Endometrial microvascular endothelial cells (primary cell): ENCODE data around the gene NAGS. TPM values are rescaled to one million over a fixed set of nuclear protein-coding genes. Genes with fewer than 3 reads are reported as not detected.
"Not testable (repeated sequence)": the region's sequence is repeated elsewhere in the genome, so short reads cannot be mapped to it uniquely, and the experiment has no call there.

Source experiments
- in situ Hi-C: cut with HindIII; loops from 2 replicates; pipeline ENCODE4 v1.10.0; 2017; ENCODE audit warnings: low sequenced_read_pairs, low pct_unique_long_range_greater_than_20kb; ENCODE audit errors: inconsistent ontology term
- total RNA-seq: library from RNA; depleted of rRNA; stranded (reverse); fragments of >200 nt; gene quantifications from one replicate; pipeline ENCODE4 v1.2.3, GENCODE V29; 2015; ENCODE audit errors: inconsistent ontology term

NAGS gene
- total RNA-seq, 1 donor from 2014 or later, result 19.8 TPM

GRCh38 chr17:43982171-43982570 lies 22.3 kb upstream of the NAGS start:
- in situ Hi-C loops, result no loop called here

DNA sequence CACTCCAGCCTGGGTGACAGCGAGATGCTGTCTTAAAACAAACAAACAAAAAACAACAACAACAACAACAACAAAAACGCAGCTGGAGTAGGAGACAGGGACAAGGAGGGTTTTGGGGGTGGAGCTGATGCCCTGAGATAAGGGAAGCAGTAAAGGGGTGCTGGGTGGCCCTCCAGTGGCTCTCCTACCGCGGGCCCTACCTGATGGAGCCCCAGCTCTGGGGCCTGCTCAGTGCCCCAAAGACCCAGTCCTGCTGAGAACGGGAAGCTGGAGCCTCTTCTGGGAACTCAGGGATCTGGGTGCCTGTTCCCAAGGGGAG lies 21.3 kb upstream of the NAGS start:
- in situ Hi-C loops, result no loop called here

GRCh38 chr17:43983515-43984411 lies 20.7 kb upstream of the NAGS start:
- in situ Hi-C loops, result no loop called here

DNA sequence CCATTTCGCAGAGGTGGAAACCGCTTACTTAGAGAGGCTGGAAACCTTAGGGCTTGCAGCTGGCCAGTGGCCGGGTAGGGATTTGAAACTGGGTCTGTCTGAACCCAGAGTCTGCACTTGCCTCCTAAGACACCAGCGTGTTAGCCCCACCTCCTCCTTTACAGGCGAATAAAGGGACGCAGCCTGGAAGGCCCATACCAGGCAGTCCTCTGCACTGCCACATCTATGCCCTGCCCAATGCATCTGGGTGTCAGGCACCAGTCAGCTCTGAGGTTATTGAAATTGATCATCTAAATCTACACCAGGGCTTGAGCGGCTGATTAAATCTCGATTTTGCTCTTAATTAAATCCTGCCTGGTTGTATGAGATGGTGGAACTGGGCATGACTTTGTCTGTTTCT lies 19.9 kb upstream of the NAGS start:
- in situ Hi-C loops, result no loop called here

DNA sequence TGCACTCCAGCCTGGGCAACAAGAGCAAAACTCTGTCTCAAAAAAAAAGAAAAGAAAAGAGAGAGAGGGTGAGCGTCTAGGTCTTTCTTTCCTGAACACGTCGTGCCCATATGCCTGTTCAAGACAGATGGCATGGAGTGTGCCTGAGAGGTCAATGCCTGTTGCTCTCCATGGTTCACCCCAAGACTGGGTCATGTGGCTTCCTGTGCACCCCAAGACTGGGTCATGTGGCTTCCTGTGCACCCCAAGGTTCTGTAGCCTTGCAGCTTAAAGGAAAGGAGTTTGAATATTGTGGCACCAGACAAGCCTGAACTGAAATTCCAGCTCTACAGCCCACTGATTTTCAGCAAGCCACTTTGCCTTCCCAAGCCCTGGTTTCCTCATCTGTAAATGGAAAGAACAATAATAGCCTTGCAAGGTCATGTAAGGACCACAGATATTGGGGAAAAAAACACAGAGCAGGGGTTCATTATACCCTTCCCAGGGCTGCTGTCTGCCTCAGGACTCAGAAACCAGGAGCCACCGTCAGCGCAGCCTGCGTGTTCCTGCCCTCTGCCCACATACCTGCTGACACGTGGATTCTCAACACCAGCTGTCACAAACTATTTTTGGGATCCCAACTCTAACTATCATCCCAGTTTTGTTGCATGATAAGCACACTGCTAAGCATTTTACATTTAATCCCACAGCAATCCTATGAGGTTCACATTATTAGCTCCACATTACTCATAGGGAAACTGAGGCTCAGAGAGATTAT lies 18.0 kb upstream of the NAGS start:
- in situ Hi-C loops, result no loop called here

- in situ Hi-C loops, result no loop called here
Measured at GRCh38 chr17:43987131-43988021, 17.0 kb upstream of the NAGS start.

DNA sequence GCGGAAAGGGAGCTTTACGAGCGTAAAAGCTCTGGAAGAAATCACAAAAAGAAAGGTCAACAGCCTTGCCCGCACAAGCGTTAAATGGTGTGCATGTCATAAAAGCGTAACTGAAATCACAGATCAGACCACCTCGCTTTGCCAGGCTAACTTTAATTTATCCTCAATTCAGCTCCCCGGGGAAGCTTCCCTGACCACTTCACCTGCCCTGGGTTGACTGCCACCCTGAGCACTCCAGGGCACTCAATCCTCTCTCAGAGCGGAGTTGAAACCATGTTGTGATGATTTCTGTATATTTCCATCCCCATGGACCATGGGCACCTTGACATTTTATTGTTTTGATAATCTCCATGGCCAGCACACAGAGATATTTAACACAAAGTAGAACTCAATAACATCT lies 16.1 kb upstream of the NAGS start:
- in situ Hi-C loops, result no loop called here

GRCh38 chr17:43992641-43993040 lies 11.8 kb upstream of the NAGS start:
- in situ Hi-C loops, result no loop called here

DNA sequence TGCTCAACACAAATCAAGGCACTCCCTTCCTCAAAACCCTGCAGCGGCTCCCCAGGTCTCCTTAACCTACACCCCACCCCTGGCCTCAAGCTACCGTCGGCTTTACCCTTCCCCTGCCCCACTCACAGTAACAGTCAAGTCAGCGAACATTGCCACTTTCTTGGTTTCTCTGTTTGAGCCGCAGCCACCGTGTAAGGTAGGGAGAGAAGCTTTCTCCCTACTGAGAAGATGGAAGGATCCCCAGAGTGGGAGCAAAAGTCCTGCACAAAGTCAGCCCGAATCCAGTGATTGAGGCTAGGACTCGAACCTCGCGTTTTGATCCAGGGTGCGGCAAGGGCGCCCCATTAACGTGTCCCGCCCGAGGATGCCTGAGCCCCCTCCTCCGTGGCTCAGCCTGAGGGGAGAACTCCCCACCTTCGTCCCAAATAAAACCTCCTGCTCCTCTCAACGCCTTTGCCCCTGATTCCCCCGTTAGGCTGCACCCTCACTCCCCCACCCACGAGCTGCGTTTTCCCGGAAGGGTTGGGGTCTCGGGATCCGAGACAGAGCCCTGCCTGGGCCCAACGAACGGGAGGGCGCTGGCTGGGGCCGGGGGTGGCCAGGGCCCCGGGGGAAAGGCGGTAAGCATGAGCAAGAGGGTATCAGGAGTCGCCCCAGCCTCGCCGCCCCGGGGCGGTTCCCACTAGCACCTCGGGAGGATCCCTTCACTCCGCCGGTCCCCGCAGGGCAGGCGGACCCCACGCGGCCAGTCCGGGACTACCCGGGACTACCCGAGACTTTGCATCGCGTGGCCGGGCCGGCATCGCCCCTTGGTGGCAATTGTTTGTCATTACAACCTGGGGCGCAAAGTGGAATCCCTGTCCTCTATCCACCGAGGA lies 9.9 kb upstream of the NAGS start:
- in situ Hi-C loops, result no loop called here

GRCh38 chr17:43995150-43995471 lies 9.3 kb upstream of the NAGS start:
- in situ Hi-C loops, result no loop called here

DNA sequence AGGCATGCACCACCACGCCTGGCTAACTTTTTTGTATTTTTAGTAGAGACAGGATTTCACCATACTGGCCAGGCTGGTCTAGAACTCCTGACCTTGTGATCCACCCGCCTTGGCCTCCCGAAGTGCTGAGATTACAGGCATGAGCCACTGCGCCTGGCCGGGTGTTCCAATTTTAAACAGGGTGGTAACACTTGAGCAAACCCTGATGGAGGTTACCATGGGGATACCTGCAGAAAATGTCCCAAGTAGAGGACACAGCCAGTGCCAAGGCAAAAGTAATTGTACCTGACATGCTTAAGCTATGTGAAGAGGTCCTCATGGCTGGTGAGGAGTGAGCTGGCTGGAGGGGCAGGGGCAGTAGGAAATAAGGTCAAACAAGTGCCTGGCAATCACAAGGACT lies 7.2 kb upstream of the NAGS start:
- in situ Hi-C loops, result not testable (repeated sequence)

DNA sequence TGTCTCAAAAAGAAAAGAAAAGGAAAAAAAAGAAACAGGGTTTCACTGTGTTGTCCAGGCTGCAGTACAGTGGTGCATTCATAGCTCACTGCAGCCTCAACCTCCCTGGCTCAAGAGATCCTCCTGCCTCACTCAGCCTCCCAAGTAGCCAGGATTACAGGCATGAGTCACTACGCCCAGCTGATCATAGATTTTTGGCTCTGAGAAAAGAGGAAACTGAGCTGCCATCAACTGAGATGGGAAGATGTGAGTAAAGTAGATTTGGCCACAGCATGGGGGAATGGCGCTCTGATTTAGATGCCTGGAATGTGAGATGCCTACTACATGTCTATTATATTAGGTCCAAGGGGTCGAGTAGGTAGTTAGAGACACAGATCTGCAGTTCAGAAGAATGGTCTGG lies 5.9 kb upstream of the NAGS start:
- in situ Hi-C loops, result no loop called here

DNA sequence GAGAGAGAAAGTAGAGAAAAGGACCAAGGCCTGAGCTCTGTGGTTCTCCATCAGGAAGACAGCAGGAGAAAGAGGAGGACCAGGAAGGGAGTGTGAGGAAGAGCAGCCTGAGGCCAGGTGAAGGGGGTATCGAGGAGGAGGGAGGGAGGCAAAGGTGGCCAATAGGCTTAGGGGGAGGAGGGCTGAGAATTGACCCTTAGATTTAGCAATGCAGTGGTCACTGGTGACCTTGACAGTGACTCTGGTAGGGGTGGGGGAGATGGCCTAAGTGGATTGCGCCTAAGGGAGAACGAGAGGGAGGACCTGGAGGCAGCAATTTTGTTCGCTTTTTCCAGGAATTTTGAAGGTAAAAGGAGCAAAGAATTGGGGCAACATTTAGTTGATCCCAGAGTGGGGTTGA lies 5.4 kb upstream of the NAGS start:
- in situ Hi-C loops, result no loop called here

DNA sequence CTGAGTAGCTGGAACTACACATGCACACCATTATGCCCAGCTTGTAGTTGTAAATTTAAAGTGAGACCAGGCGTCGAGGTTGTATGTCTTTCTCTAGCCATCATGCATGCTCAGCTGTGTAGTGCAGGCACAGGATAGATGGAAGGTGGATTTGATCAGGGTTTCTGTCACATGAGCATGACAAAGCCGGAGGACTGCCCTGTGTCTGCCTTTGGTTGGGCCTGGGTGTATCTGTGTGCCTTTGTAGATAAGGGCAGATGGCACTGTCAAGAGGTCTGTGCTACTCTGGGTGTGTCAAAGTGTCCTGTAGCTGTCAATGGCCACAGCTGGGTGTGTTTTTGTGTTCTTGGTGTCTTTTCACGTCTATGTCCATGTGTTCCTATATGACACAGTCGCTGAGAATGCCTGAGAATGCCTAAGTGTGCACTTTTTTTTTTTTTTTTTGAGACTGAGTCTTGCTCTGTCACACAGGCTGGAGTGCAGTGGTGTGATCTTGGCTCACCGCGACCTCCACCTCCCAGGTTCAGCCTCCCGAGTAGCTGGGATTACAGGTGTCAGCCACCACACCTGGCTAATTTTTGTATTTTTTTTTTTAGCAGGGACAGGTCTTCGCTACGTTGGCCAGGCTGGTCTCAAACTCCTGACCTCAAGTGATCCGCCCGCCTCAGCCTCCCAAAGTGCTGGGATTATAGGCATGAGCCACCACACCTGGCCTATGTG lies 4.1 kb upstream of the NAGS start:
- in situ Hi-C loops, result no loop called here

DNA sequence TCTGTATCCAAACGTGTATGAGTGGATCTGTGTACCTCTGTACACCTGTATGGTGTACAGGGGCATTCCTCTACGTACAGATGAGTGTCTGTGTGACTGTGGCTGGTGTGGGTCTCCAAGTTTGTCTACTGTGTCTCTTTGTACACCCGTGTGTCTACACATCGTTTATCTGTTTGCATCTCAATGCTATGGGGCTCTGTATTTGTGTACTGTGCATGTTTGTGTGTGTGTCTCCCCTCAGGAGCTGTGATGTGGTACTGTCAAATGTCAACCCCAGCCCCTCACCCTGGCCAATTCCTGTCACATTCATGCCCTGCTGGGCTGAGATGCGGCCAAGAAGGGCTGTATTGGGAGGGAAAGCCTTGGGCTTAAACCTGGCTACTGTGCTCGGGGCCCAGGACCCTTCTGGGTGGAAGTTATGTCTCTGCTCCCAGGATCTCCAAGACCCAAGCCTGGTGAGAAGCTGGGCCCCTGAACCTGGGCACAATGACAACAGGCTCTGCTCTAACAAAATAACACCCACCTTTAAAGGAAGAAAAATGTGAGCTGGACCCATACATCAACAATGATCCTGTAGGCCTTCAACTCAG lies 3.5 kb upstream of the NAGS start:
- in situ Hi-C loops, result no loop called here

- in situ Hi-C loops, result no loop called here
Measured at GRCh38 chr17:44001461-44001920, 2.9 kb upstream of the NAGS start.

DNA sequence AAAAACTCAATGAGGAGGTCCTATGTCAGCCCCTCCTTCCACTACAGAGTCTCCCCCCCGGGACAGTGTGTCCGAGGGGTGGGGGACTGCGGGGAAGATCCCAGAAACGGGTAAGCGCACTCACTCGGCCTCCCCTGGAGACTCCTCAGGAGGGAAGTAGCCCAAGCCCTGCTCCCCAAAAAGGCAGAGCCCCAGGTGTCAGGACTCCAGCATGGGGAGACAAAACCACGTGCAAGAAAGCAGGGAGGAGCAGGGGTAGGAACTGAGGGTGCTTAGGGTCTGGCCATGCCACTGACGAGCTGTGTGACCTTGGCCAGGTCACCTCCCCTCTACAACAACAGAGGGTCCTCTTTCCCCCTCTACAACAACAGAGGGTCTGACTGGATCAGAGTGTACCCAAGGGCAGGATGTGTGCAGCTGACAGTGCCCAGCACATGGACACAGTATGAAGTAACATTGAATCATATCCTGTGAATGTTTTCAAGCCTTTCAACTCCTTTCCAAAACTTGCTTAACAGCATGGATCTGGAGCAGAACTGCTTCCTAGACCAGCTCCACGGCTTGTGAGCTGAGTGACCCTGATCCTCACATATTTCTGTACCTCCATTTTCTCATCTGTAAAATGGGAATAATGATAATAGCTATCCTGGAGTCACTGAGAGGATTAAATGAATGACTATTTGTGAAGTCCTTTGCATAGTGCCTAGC lies 2.1 kb upstream of the NAGS start:
- in situ Hi-C loops, result no loop called here
